Motor neuron (in vitro differentiated cells): ENCODE results near the gene SMC2. TPM values are rescaled to one million over a fixed set of nuclear protein-coding genes. Genes with fewer than 3 reads are reported as not detected.
A peak's percentile ranks its signal among the peaks of the same experiment; 100 is the strongest.

Experiments
- ATAC-seq, 8 experiments: fragments of 200-7000 bp; cut with Tn5 transposase; replicated peaks in 6 of 8; 2 replicates each; pipeline ENCODE4 v1.8.0; 2021; ENCODE audit warnings: mild to moderate bottlenecking in 8 of 8, moderate library complexity in 8 of 8
- H3K27ac ChIP-seq, 2 donors: fragments of 250-450 bp; sonication (Bioruptor Pico); 2 replicates each; pipeline ENCODE4 v1.9.0; 2021; ENCODE audit warnings: antibody characterized with exemption in 2 of 2, mild to moderate bottlenecking in 2 of 2, moderate library complexity in 1 of 2
- H3K4me1 ChIP-seq, 2 donors: fragments of 250-450 bp; sonication (Bioruptor Pico); replicated peaks in 1 of 2; 2 replicates each; pipeline ENCODE4 v1.6.1; 2021; ENCODE audit warnings: antibody characterized with exemption in 2 of 2, mild to moderate bottlenecking in 2 of 2, moderate library complexity in 1 of 2
- H3K4me3 ChIP-seq, 5 donors: fragments of 250-450 bp; sonication (Bioruptor Pico); 2 replicates each; pipeline ENCODE4 v1.9.0; 2021; ENCODE audit warnings: antibody characterized with exemption in 5 of 5, mild to moderate bottlenecking in 5 of 5, moderate library complexity in 4 of 5
- WGBS, 10 experiments: fragments of 450-650 bp; shearing (Covaris generic); methylation state at CpG; one replicate each; pipeline ENCODE4 v1.0.0; 2022; 5-methylcytosine and 5-hydroxymethylcytosine counted together
- in situ Hi-C, 9 experiments: fragments of 400-800 bp; cut with MboI; loops; one replicate each; pipeline ENCODE4 v1.15.0; 2021; ENCODE audit warnings: low sequenced_read_pairs in 9 of 9, low pct_unique_long_range_greater_than_20kb in 2 of 9; ENCODE audit not compliant: unreplicated experiment in 9 of 9
- total RNA-seq, 8 experiments: library from RNA; unstranded; fragments of 300-600 nt; gene quantifications; 2 replicates each; pipeline versions ENCODE4 v1.2.3 to v1.2.4, GENCODE V29; 2022

The SMC2 gene
- total RNA-seq, 8 experiments from 2014 or later: 4.7 to 29.8 (median 7.3) TPM

DNA sequence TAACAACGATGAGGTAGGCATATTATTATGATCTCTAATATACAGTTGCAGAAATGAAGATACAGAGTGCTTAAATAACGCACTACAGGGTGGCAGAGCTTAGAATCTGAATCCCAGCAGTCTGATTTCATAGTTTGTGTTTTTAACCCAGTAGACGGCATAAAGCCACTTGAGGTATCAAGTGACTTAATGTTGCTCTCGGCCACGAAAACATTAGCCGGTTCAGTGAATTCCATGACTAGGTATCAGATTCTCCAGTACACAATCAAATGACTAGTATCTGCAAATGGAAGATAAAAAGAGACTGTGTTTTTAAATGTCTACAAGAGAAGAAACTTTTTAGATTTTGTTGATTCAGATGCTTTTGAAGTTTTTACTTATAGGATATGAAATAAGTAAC, 24.8 kb downstream of the SMC2 start:
- in situ Hi-C loops: no loop called here
- no peak overlapping the region for H3K27ac ChIP-seq
- no peak for ATAC-seq
- no peak overlapping the region for H3K4me3 ChIP-seq
- H3K4me1 ChIP-seq: no peaks in the 10 kb centered on the region
- WGBS, 10 experiments: 67 to 100% (median 90%) methylated on average over 3 to 6 of the region's 6 CpGs; no CpG with 5 or more reads in 1 of the 10 experiments

DNA sequence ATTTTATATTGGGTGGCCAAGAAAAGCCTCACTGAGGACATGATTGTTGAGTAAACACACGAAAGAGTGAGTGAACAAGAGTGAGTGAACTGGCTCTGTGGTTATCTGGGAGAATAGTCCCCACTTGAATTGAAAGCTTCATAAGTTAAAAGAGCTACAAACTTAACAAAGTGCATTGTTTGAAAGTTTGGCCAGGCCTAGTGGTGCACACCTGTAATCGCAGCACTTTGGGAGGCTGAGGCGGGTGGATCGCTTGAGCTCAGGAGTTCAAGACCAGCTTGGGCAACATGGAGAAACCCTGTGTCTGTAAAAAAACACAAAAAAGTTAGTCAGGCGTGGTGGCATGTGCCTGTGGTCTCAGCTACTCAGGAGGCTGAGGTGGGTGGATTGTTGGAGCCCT, 26.9 kb downstream of the SMC2 start:
- in situ Hi-C loops: no loop called here
- ATAC-seq: no peak
- H3K4me3 ChIP-seq: no peak overlapping the region
- no peak overlapping the region for H3K27ac ChIP-seq
- H3K4me1 ChIP-seq: no peaks in the 10 kb centered on the region
- WGBS, 10 experiments: 84 to 100% (median 100%) methylated on average over 1 to 5 of the region's 5 CpGs; no CpG with 5 or more reads in 1 of the 10 experiments

GRCh38 chr9:104138243-104138868, 44.2 kb downstream of the SMC2 start:
- in situ Hi-C loops: no loop called here
- H3K4me1 ChIP-seq: no peaks in the 10 kb centered on the region
- H3K4me3 ChIP-seq: no peak overlapping the region
- 27 to 100% (median 89%) methylated on average over 1 to 3 of the region's 3 CpGs for WGBS, 10 experiments
- ATAC-seq: peak in 3 of 8 experiments; percentile 100
- H3K27ac ChIP-seq: no peak overlapping the region

GRCh38 chr9:104142799-104143549, 48.9 kb downstream of the SMC2 start:
- no peak overlapping the region for H3K27ac ChIP-seq
- in situ Hi-C loops: no loop called here
- no peak overlapping the region for H3K4me3 ChIP-seq
- no peak for ATAC-seq
- H3K4me1 ChIP-seq: no peaks in the 10 kb centered on the region
- WGBS, 10 experiments: 83 to 100% (median 95%) methylated on average over 1 to 3 of the region's 3 CpGs; no CpG with 5 or more reads in 6 of the 10 experiments

GRCh38 chr9:104143550-104143910, 49.4 kb downstream of the SMC2 start:
- WGBS, 10 experiments: 80 to 100% (median 100%) methylated on average over 1 to 3 of the region's 3 CpGs; no CpG with 5 or more reads in 1 of the 10 experiments
- H3K4me3 ChIP-seq: no peak overlapping the region
- ATAC-seq: no peak

DNA sequence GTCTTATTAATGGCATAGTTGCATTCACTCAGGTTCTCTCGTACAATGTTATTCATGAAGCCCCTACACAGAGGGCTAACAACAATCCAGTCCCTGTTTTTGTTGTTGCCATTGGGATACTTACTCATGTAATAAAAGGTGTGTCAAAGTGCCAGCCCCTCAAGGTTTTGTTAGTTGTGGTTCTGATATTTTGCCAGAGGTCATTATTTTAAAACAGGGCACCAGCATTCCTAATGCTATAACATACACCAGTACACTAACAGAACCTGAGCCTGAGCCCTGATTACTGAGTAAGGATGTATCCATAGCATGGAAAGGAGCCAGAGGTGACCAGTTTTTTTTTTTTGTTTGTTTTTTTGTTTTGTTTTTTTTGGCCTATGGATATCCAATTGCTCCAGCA, 50.2 kb downstream of the SMC2 start:
- Histone ChIP-seq H3K4me1 (no peaks in the 10 kb centered on the region), H3K4me3 (no peak overlapping the region), H3K27ac (no peak overlapping the region)
- WGBS, 10 experiments: 83 to 100% (median 100%) methylated on average over 1 of the region's 1 CpG; no CpG with 5 or more reads in 4 of the 10 experiments
- ATAC-seq: no peak
- in situ Hi-C loops: no loop called here

More at GRCh38 chr9:104143550-104143910, 49.4 kb downstream of the SMC2 start:
- Histone ChIP-seq H3K27ac (no peak overlapping the region), H3K4me1 (no peaks in the 10 kb centered on the region)
- in situ Hi-C loops: no loop called here

DNA sequence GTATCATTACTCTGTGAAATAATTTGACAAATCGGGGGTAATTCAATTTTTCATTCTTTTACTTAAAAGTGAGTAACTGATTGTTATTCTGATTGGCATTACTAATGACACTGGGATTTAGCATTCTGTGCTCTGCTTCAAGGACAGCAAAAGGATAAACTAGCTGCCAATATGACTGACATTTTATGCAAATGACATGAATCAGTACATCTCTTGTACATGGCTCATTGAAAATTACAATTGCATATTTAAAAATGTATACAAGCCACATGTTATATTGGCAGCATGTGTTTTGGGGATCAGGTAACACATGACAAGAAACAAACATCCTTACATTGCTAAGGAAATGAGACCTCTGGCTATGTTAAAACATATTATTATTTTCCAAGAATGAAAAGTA, 79.0 kb downstream of the SMC2 start:
- in situ Hi-C loops: no loop called here
- peak in 3 of 8 experiments; percentile 69 to 78 (median 71) for ATAC-seq
- WGBS, 10 experiments: 0 to 100% (median 76%) methylated on average over 1 of the region's 1 CpG
- no peak overlapping the region for H3K4me3 ChIP-seq
- peaks cover 0 to 5% of the 10 kb centered on the region in 2 donors for H3K4me1 ChIP-seq
- H3K27ac ChIP-seq: no peak overlapping the region

GRCh38 chr9:104177003-104177611, 83.0 kb downstream of the SMC2 start:
- ATAC-seq: peak in 2 of 8 experiments; percentile 25 to 38
- no peak overlapping the region for H3K4me3 ChIP-seq
- no peak overlapping the region for H3K27ac ChIP-seq
- 4 to 69% (median 60%) methylated on average over 1 to 3 of the region's 3 CpGs; no CpG with 5 or more reads in 2 of the 10 experiments for WGBS, 10 experiments
- peaks cover 0 to 5% of the 10 kb centered on the region in 2 donors for H3K4me1 ChIP-seq
- in situ Hi-C loops: loop anchor here in 2 of 9 experiments (25.0 kb wide), 1 partner anchor 210 kb away; no protein-coding TSS in a partner anchor

DNA sequence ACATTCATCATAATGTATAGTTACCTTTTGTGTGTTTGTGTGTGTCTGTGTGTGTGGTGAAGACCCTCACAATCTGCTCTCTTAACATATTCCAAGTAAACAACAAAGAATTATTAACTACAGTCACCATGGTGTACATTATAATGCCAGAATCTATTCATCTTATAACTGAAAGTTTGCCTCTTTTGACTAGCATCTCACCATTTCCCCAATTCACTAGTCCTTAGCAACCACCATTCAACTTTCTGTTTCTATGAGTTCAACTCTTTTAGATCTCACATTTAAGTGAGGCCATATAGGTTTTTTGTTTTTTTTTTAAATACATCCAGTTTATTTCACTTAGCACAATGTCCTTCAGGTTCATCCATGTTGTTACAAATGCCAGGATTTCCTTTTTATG, 83.6 kb downstream of the SMC2 start:
- peaks cover 0 to 5% of the 10 kb centered on the region in 2 donors for H3K4me1 ChIP-seq
- H3K27ac ChIP-seq: no peak overlapping the region
- ATAC-seq: no peak
- no peak overlapping the region for H3K4me3 ChIP-seq
- in situ Hi-C loops: loop anchor here in 2 of 9 experiments (25.0 kb wide), 1 partner anchor 210 kb away; no protein-coding TSS in a partner anchor
